NCI-H345 (cell line): ENCODE measurements around the gene XAF1.
"Not testable (repeated sequence)": the region's sequence is repeated elsewhere in the genome, so short reads cannot be mapped to it uniquely, and the experiment has no call there.

Experiments
- DNase-seq: peaks from one replicate; lab custom pipeline; 2025; lab: John Stamatoyannopoulos, UW

XAF1 gene

GRCh38 chr17:6755731-6756184, at the start of gene XAF1:
XAF1 (plus strand) TSS chr17:6756046; CDS start chr17:6756079, 33 bp downstream.
- no peak for DNase-seq

- DNase-seq, result no peak
These were observed 49.3 kb upstream of the XAF1 start for GRCh38 chr17:6706499-6706898.

GRCh38 chr17:6706996-6707395, 48.9 kb upstream of the XAF1 start:
- no peak for DNase-seq

- no peak for DNase-seq
These were observed 47.4 kb upstream of the XAF1 start for GRCh38 chr17:6708357-6708961.

GRCh38 chr17:6710317-6710716, 45.5 kb upstream of the XAF1 start:
- DNase-seq, result no peak

GRCh38 chr17:6711081-6711674, 44.7 kb upstream of the XAF1 start:
- DNase-seq, result no peak

- no peak for DNase-seq
These were observed 44.2 kb upstream of the XAF1 start for GRCh38 chr17:6711681-6712057.

- DNase-seq, result no peak
These were observed 43.6 kb upstream of the XAF1 start for GRCh38 chr17:6712058-6712853.

GRCh38 chr17:6712854-6713129, 43.1 kb upstream of the XAF1 start:
- no peak for DNase-seq

- DNase-seq, result no peak
These were observed 42.5 kb upstream of the XAF1 start, which contains the start of gene SLC13A5 for GRCh38 chr17:6713130-6713917. SLC13A5 (minus strand) TSS chr17:6713369; CDS start chr17:6713333, 36 bp downstream.

GRCh38 chr17:6713918-6714271, 42.0 kb upstream of the XAF1 start:
- DNase-seq, result no peak

- no peak for DNase-seq
These were observed 41.5 kb upstream of the XAF1 start for GRCh38 chr17:6714315-6714874.

- no peak for DNase-seq
These were observed 39.1 kb upstream of the XAF1 start for GRCh38 chr17:6716736-6717135.

GRCh38 chr17:6721744-6722143, 34.1 kb upstream of the XAF1 start:
- no peak for DNase-seq

- DNase-seq, result no peak
These were observed 31.8 kb upstream of the XAF1 start for GRCh38 chr17:6724009-6724408.

- no peak for DNase-seq
These were observed 26.3 kb upstream of the XAF1 start for GRCh38 chr17:6729531-6729930.

GRCh38 chr17:6746665-6747064, 9.2 kb upstream of the XAF1 start:
- not testable (repeated sequence) for DNase-seq

- no peak for DNase-seq
These were observed 7.2 kb upstream of the XAF1 start for GRCh38 chr17:6748617-6749016.

- DNase-seq, result no peak
These were observed 6.3 kb upstream of the XAF1 start for GRCh38 chr17:6749519-6749918.

- DNase-seq, result no peak
These were observed 3.6 kb upstream of the XAF1 start for GRCh38 chr17:6752068-6752909.

- DNase-seq, result no peak
These were observed 2.8 kb upstream of the XAF1 start for GRCh38 chr17:6753006-6753445.
